ENCODE data around the gene SCGB1C2.

Gene SCGB1C2

GRCh38 chr17:173166-173911, 36.0 kb downstream of the SCGB1C2 start:
- no peak for DNase-seq

GRCh38 chr17:177155-177554, 39.8 kb downstream of the SCGB1C2 start:
- no peak for DNase-seq

GRCh38 chr17:177762-178161, 40.4 kb downstream of the SCGB1C2 start:
- no peak for DNase-seq

GRCh38 chr17:178292-179065, 41.1 kb downstream of the SCGB1C2 start:
- DNase-seq: no peak

GRCh38 chr17:179066-179432, 41.7 kb downstream of the SCGB1C2 start:
- DNase-seq: no peak

GRCh38 chr17:179781-180380, 42.5 kb downstream of the SCGB1C2 start:
- DNase-seq: no peak

GRCh38 chr17:180381-181244, 43.2 kb downstream of the SCGB1C2 start:
- no peak for DNase-seq

- DNase-seq: no peak
Observed at GRCh38 chr17:181245-182049, 44.1 kb downstream of the SCGB1C2 start, which contains the start of gene DOC2B. TSS of gene DOC2B (minus strand) at chr17:181650. CDS start at chr17:181479, 171 bp downstream.

GRCh38 chr17:182050-182751, 44.8 kb downstream of the SCGB1C2 start:
- DNase-seq: no peak

- DNase-seq: no peak
Observed at GRCh38 chr17:183021-183420, 45.7 kb downstream of the SCGB1C2 start.

- peak in 1 of 2 donors; percentile 16 for DNase-seq
Observed at GRCh38 chr17:185445-186138, 48.2 kb downstream of the SCGB1C2 start.

- DNase-seq: no peak
Observed at GRCh38 chr17:187130-187529, 49.8 kb downstream of the SCGB1C2 start.
